Body of pancreas (tissue), 4 donors: ENCODE data around the gene ASB16. TPM values are rescaled to one million over a fixed set of nuclear protein-coding genes. Genes with fewer than 3 reads are reported as not detected.

Experiments
- ATAC-seq: fragments of 150-250 bp; one replicate; pipeline ENCODE4 v1.9.1; 2016
- DNase-seq, 4 donors: peaks; one replicate each; pipeline ENCODE4 v3.0.0-alpha.2; 2019
- H3K27ac ChIP-seq, 4 donors: fragments of 200-600 bp; sonication (generic); 1 replicate in 3 of 4; 2 replicates in 1 of 4; pipeline versions ENCODE4 v1.5.1 to v1.6.1; 2016 to 2019; ENCODE audit warnings: mild to moderate bottlenecking in 1 of 4, mixed read lengths in 1 of 4, moderate library complexity in 1 of 4
- H3K27me3 ChIP-seq, 2 donors: fragments of 200-600 bp; sonication (generic); one replicate each; pipeline ENCODE4 v1.6.0; 2016; ENCODE audit warnings: mild to moderate bottlenecking in 1 of 2
- H3K36me3 ChIP-seq, 2 donors: fragments of 200-600 bp; sonication (generic); replicated peaks in 1 of 2; 2 replicates each; pipeline ENCODE4 v1.5.1; 2016; ENCODE audit warnings: low read depth in 2 of 2; ENCODE audit not compliant: insufficient read depth in 1 of 2
- H3K4me1 ChIP-seq: fragments of 200-600 bp; sonication (generic); one replicate; pipeline ENCODE4 v1.6.0; 2016
- H3K4me3 ChIP-seq, 2 donors: fragments of 200-600 bp; sonication (generic); 1 replicate in 1 of 2; 2 replicates in 1 of 2; pipeline ENCODE4 v1.5.1; 2016 to 2019
- H3K9me3 ChIP-seq, 3 donors: fragments of 200-600 bp; sonication (generic); 1 replicate in 2 of 3; 2 replicates in 1 of 3; pipeline ENCODE4 v1.5.1; 2016
- CTCF ChIP-seq, 7 experiments: fragments of 450-650 bp in 4 of 7; fragments of 200-600 bp in 3 of 7; sonication (generic) in 3 of 7; IDR thresholded peaks; one replicate each; pipeline ENCODE4 v1.5.1; 2016 to 2019; ENCODE audit warnings: antibody characterized with exemption in 7 of 7
- POLR2A ChIP-seq, 3 donors: fragments of 450-650 bp; IDR thresholded peaks; one replicate each; pipeline ENCODE4 v1.6.1; 2016; ENCODE audit warnings: antibody characterized with exemption in 3 of 3, mild to moderate bottlenecking in 2 of 3
- WGBS, 2 donors: methylation state at CpG; one replicate each; pipeline ENCODE4 v1.1.5; 2017; 5-methylcytosine and 5-hydroxymethylcytosine counted together
- intact Hi-C: fragments of 100-400 bp; cut with DNase I; formaldehyde crosslinking; loops from one replicate; pipeline ENCODE4 v1.15.1; 2023
- microRNA-seq, 2 donors: library from miRNA; unstranded; fragments of <30 nt; microRNA quantifications; one replicate each; pipeline ENCODE4, GENCODE V29; 2016; ENCODE audit warnings: borderline number of aligned reads in 2 of 2, borderline replicate concordance in 2 of 2
- small RNA-seq: library from RNA; depleted of rRNA; stranded (forward); fragments of <200 nt; gene quantifications from one replicate; pipeline ENCODE3, GENCODE V24; 2016
- total RNA-seq, 2 donors: library from RNA; depleted of rRNA; stranded (reverse); fragments of >200 nt; gene quantifications; one replicate each; pipeline ENCODE4 v1.1.0, GENCODE V29; 2016

ASB16 gene
- total RNA-seq, 2 donors from 2014 or later, result 3.9 to 10.5 TPM

- Histone ChIP-seq H3K4me3 (no peak overlapping the region), H3K27me3 (no peaks in the 10 kb centered on the region), H3K27ac (peak overlapping the region; percentile 9 to 99 (median 99)), H3K9me3 (no peaks in the 10 kb centered on the region), H3K4me1 (peaks cover 26% of the 10 kb centered on the region), H3K36me3 (no peaks in the 10 kb centered on the region)
- WGBS, 2 donors, result 6 to 22% methylated on average over 7 of the region's 7 CpGs
- peak; percentile 22 for ATAC-seq
- peak; percentile 85 to 94 (median 91) for DNase-seq
- TF ChIP-seq CTCF (IDR thresholded peaks at IDR 0.05), result no peak
- TF ChIP-seq POLR2A (IDR thresholded peaks at IDR 0.05), result peak in 1 of 3 donors; percentile 26
- intact Hi-C loops, result no loop called here
Observed at GRCh38 chr17:44223541-44224071, 53.1 kb downstream of the ASB16 start.

Small RNA genes within 50 kb of the gene (microRNA-seq; reads per million reads assigned to microRNA genes)
- gene MIR6782, result 0 reads per million in 2 donors

Small RNA genes within 50 kb of the gene (small RNA-seq; reads per million reads assigned to genes)
- gene MIR6782, result not detected
- gene RNU6-131P, result not detected

Other genes starting within 250 kb of the ASB16 start
- gene PPY, start 228.2 kb upstream of the ASB16 start, total RNA-seq, result 10 to 100 TPM; 15.5 to 51.6 TPM
- not detected for gene PYY, start 216.8 kb upstream of the ASB16 start, total RNA-seq
- 1 to 10 TPM in 1 of 2 donors, not detected in 1; 2.1 TPM for gene NAGS, start 166.1 kb upstream of the ASB16 start, total RNA-seq
- 10 to 100 TPM; 22.6 to 26.7 TPM for gene TMEM101, start 155.7 kb upstream of the ASB16 start, total RNA-seq
- 10 to 100 TPM; 14.8 to 19.4 TPM for gene LSM12, start 104.0 kb upstream of the ASB16 start, total RNA-seq
- gene G6PC3, start 100.0 kb upstream of the ASB16 start, total RNA-seq, result 10 to 100 TPM; 11.9 to 12.9 TPM
- gene HDAC5, start 47.1 kb upstream of the ASB16 start, total RNA-seq, result 10 to 100 TPM; 25.4 to 45.7 TPM
- under 1 TPM; 0.26 to 0.99 TPM for gene HROB, start 28.8 kb upstream of the ASB16 start, total RNA-seq
- 10 to 100 TPM; 22.6 to 31.0 TPM for gene TMUB2, start 16.3 kb downstream of the ASB16 start, total RNA-seq
- 10 to 100 TPM; 21.0 to 37.6 TPM for gene ATXN7L3, start 29.2 kb downstream of the ASB16 start, total RNA-seq
- gene UBTF, start 49.0 kb downstream of the ASB16 start, total RNA-seq, result 10 to 100 TPM; 43.8 to 73.8 TPM
- not detected for gene SLC4A1, start 97.4 kb downstream of the ASB16 start, total RNA-seq
- 1 to 10 TPM in 1 of 2 donors, not detected in 1; 2.6 TPM for gene RUNDC3A, start 137.9 kb downstream of the ASB16 start, total RNA-seq
- 100 to 1,000 TPM in 1 of 2 donors, 10 to 100 TPM in 1; 72.6 to 154 TPM for gene SLC25A39, start 154.1 kb downstream of the ASB16 start, total RNA-seq
- 100 to 1,000 TPM; 119 to 153 TPM for gene GRN, start 174.6 kb downstream of the ASB16 start, total RNA-seq
- gene FAM171A2, start 193.1 kb downstream of the ASB16 start, total RNA-seq, result 1 to 10 TPM in 1 of 2 donors, not detected in 1; 2.9 TPM
- 1 to 10 TPM in 1 of 2 donors, under 1 TPM in 1; 0.33 to 1.8 TPM for gene ITGA2B, start 218.9 kb downstream of the ASB16 start, total RNA-seq